Pancreas (tissue), 10 donors: Measurements from ENCODE around the gene NRN1L. TPM values are rescaled to one million over a fixed set of nuclear protein-coding genes. Genes with fewer than 3 reads are reported as not detected.
"Not testable (repeated sequence)": the region's sequence is repeated elsewhere in the genome, so short reads cannot be mapped to it uniquely, and the experiment has no call there.

Experiments used
- ATAC-seq, 4 donors: fragments of 200-7000 bp; cut with Tn5 transposase; one replicate each; pipeline versions ENCODE4 v1.8.0 to v1.9.1; 2020; ENCODE audit warnings: mild to moderate bottlenecking in 4 of 4, moderate library complexity in 4 of 4
- DNase-seq, 6 donors: peaks; one replicate each; pipeline ENCODE4 v3.0.0-alpha.2; 2020
- FAIRE-seq: peaks from 2 replicates; lab custom pipeline; 2012; peaks lifted over from hg19 to GRCh38; lab: Jason Lieb, UNC
- H3K27ac ChIP-seq, 4 donors: fragments of 200-600 bp; sonication (generic); 1 replicate in 3 of 4; 2 replicates in 1 of 4; pipeline versions ENCODE4 v1.5.0 to v1.8.0; 2020
- H3K27me3 ChIP-seq, 4 donors: fragments of 200-600 bp; one replicate each; pipeline ENCODE4 v1.8.0; 2021
- H3K36me3 ChIP-seq, 3 donors: fragments of 200-600 bp; sonication (generic) in 1 of 3; one replicate each; pipeline versions ENCODE4 v1.5.0 to v1.8.0; 2020 to 2021
- H3K4me1 ChIP-seq, 3 donors: fragments of 200-600 bp; one replicate each; pipeline ENCODE4 v1.8.0; 2021
- H3K4me3 ChIP-seq, 4 donors: fragments of 200-600 bp; sonication (generic) in 2 of 4; one replicate each; pipeline versions ENCODE4 v1.5.0 to v1.8.0; 2020 to 2021
- H3K9me3 ChIP-seq, 4 donors: fragments of 200-600 bp; one replicate each; pipeline ENCODE4 v1.8.0; 2021
- WGBS, 2 donors: extraction: QIAGEN DNeasy Blood & Tissue Kit; methylation state at CpG; one replicate each; pipeline ENCODE4 v1.1.7; 2013; 5-methylcytosine and 5-hydroxymethylcytosine counted together
- intact Hi-C, 3 donors: fragments of 100-400 bp; cut with DNase I; formaldehyde crosslinking; loops; one replicate each; pipeline versions ENCODE4 v1.11.1 to v1.14.2; 2022
- polyA plus RNA-seq, 2 donors: library from polyadenylated mRNA; stranded (reverse); fragments of 200-250 nt; gene quantifications; one replicate each; pipeline ENCODE4 v1.2.3, GENCODE V29; 2013
- total RNA-seq, 6 donors: library from RNA; stranded (reverse); fragmentation: NEBNext Ultra II Directional in 4 of 6; extraction: Animal tissue kit (Norgen Biotek cat#: 25700) in 4 of 6; gene quantifications; one replicate each; pipeline versions ENCODE4 v1.2.1 to v1.2.4, GENCODE V29; 2021 to 2023
- TF ChIP-seq, protein P1 (sequence below), 4 donors: fragments of 200-600 bp; sonication (generic) in 3 of 4; IDR thresholded peaks; one replicate each; pipeline versions ENCODE4 v1.5.0 to v1.8.0; 2021; ENCODE audit warnings: antibody characterized with exemption in 4 of 4
- donor health status: healthy with polysubstance abuse.
- donor health status: DM: no; HTN: no; CAD: no; lungs with moderate emphysema.
- donor health status: DM: no; HTN: no; CAD: no.
- donor health status: control.
- donor health status: control.
- donor health status: Bipolar disorder and iron deficiency.
- donor health status: DM: yes; HTN: yes; CAD: no.
- donor health status: DM: no; HTN: no; CAD: no.
- donor health status: DM: no; HTN: no; CAD: no.
- donor health status: DM: yes; HTN: yes; CAD: no.

NRN1L gene
- under 1 TPM in 3 of 6 donors, not detected in 3; 0.34 to 0.67 (median 0.40) TPM for total RNA-seq
- 1 to 10 TPM; 2.7 to 4.2 TPM for polyA plus RNA-seq

DNA sequence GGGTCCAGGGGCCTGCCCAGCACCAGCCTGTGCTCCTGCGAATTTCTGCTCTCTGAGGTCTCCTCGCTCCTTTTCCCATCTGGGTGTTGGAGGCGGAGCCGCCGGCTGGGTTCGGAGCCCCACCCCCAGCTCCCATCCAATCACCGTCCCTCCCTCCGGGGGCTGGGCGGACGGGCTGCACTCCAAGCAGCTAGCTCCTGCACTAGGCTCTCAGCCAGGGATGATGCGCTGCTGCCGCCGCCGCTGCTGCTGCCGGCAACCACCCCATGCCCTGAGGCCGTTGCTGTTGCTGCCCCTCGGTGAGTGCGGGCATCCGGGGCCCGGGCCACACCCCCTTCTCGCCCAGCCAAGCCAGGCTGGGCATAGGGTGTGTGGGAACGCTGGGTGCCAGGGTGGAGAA lies at the start of gene NRN1L:
Gene NRN1L (plus strand): TSS at position 202 of the 400 bp plus-strand sequence. CDS start 19 bp downstream, at position 221.
- no peaks in the 10 kb centered on the region for H3K9me3 ChIP-seq
- H3K27me3 ChIP-seq, result no peaks in the 10 kb centered on the region
- intact Hi-C loops, result loop anchor here in 1 of 3 donors (5.0 to 10.0 kb wide), 2 partner anchors 48 to 150 kb away; partner anchors contain the start of gene CTRL
- FAIRE-seq (no peak), ATAC-seq (peak; percentile 30 to 83 (median 76)), DNase-seq (peak in 5 of 6 donors; percentile 43 to 72 (median 61))
- WGBS, 2 donors, result 63 to 69% methylated on average over 22 of the region's 22 CpGs
- H3K36me3 ChIP-seq, result peaks cover under 1 to 41% (median 34%) of the 10 kb centered on the region in 3 donors
- H3K27ac ChIP-seq, result no peak within 1 kb of the TSS
- TF ChIP-seq, protein P1, sequence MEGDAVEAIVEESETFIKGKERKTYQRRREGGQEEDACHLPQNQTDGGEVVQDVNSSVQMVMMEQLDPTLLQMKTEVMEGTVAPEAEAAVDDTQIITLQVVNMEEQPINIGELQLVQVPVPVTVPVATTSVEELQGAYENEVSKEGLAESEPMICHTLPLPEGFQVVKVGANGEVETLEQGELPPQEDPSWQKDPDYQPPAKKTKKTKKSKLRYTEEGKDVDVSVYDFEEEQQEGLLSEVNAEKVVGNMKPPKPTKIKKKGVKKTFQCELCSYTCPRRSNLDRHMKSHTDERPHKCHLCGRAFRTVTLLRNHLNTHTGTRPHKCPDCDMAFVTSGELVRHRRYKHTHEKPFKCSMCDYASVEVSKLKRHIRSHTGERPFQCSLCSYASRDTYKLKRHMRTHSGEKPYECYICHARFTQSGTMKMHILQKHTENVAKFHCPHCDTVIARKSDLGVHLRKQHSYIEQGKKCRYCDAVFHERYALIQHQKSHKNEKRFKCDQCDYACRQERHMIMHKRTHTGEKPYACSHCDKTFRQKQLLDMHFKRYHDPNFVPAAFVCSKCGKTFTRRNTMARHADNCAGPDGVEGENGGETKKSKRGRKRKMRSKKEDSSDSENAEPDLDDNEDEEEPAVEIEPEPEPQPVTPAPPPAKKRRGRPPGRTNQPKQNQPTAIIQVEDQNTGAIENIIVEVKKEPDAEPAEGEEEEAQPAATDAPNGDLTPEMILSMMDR (IDR thresholded peaks at IDR 0.05), result no peak
- no peaks in the 10 kb centered on the region for H3K4me1 ChIP-seq
- no peak within 1 kb of the TSS for H3K4me3 ChIP-seq

DNA sequence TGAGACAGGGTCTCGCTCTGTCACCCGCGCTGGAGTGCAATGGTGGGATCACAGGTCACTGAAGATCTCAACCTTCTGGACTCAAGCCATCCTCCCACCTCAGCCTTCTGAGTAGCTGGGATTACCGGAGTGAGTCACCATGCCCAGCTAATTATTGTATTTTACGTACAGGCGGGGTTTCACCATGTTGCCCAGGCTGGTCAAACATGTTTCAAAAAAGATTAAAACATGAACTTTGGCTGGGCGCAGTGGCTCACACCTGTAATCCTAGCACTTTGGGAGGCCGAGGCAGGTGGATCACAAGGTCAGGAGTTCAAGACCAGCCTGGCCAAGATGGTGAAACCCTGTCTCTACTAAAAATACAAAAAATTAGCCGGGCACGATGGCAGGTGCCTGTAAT lies 47.5 kb upstream of the NRN1L start:
- ATAC-seq, DNase-seq, intact Hi-C loops, H3K4me3 ChIP-seq, H3K27me3 ChIP-seq, H3K9me3 ChIP-seq, H3K27ac ChIP-seq, FAIRE-seq, H3K36me3 ChIP-seq, H3K4me1 ChIP-seq: not testable (repeated sequence)
- WGBS, 2 donors, result 79 to 88% methylated on average over 10 of the region's 10 CpGs

DNA sequence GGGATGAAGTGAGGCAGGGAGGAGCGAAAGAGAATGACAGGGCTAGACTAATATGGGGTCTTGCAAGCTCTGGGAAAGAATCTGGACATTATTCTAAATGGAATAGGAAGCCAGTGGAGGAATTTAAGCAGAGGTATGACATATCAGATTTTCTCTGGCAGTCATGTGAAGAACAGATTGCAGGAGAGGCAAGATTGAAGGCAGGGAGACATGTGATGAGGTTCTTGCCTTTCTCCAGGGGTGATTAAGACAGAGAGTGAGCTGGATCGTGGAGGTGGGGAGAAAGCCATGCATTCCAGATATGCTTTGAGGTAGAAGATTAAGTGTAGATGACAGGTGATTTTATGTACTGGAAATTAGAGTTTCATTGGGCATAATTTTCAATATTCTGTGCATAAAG lies 46.9 kb upstream of the NRN1L start:
- WGBS, 2 donors, result 81 to 89% methylated on average over 2 of the region's 2 CpGs
- Histone ChIP-seq H3K36me3 (no peaks in the 10 kb centered on the region), H3K4me1 (peaks cover 0 to 6% (median 2%) of the 10 kb centered on the region in 3 donors), H3K4me3 (no peak overlapping the region), H3K27ac (no peak overlapping the region), H3K27me3 (no peaks in the 10 kb centered on the region), H3K9me3 (no peaks in the 10 kb centered on the region)
- DNase-seq (no peak), ATAC-seq (no peak), FAIRE-seq (no peak)
- TF ChIP-seq, protein P1 (IDR thresholded peaks at IDR 0.05), result no peak
- intact Hi-C loops, result no loop called here

DNA sequence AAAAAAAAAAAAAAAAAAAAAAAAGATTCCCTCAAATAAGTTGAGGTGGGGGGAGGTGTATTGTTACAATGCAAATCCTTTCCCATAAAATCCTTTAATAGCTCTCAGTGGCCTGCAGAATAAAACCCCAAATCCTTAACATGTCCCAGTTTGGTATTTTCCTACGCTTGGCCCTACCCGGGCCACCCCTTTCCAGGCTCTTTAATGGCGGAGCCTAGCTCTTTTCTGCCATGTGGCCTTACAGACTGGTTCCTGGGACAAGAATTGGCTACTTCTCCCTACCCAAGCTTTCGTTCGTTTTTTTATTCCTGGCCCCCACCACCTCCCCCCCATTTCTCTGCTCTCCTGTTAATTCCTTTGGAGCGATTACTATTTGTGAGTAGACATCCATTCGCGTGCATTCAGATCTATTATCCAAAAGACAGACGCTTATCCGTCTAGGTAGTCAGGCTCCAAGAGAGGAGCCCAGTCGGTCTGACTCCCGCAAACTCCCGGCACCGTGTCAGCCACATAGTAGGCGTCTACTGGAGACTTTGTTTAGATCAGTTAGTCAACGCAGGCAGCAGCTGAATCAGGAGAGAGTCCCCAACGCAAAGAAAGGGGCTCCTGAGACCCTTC lies 43.4 kb upstream of the NRN1L start:
- FAIRE-seq (no peak), DNase-seq (no peak), ATAC-seq (no peak)
- Histone ChIP-seq H3K36me3 (no peaks in the 10 kb centered on the region), H3K27ac (peak overlapping the region; percentile 82 to 100 (median 98)), H3K4me3 (peak overlapping the region in 3 of 4 donors; percentile 53 to 76 (median 65)), H3K27me3 (no peaks in the 10 kb centered on the region), H3K9me3 (no peaks in the 10 kb centered on the region), H3K4me1 (peaks cover 8 to 26% (median 19%) of the 10 kb centered on the region in 3 donors)
- intact Hi-C loops, result no loop called here
- WGBS, 2 donors, result 38 to 42% methylated on average over 17 of the region's 17 CpGs
- TF ChIP-seq, protein P1 (IDR thresholded peaks at IDR 0.05), result no peak

DNA sequence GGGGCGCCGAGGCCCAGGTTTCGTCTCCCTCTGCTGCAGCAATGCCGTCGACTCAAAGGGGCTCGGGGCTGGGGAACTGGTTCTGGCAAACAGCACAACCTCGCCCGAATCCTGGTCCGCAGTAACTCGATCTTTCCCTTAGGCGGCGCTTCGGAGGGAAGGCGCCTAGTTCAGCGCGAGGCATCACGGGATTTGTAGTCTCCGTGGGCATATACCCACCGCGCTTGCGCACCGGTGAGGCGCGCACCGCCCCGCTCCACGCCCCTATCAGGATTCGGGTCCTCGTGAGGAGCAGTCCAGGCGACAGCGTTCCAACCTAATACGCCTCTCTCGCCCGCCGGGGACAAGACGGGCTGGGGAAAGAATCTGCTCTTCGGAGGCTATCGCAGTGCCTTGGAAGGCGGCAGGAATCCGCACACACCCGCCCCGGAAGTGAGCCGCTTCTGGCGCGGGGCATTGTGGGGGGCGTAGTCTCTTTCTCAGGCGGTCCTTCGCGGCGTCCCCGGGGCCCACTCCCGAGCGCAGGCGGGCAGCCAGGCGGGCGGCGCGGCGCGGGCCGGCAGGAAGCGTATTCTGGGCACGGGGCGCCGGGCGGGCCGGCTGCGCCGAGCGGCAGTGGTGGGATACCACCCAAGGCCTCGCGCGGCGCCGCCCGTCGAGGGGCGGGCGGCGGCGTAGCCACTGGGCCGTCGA lies 42.7 kb upstream of the NRN1L start, which contains the start of gene THAP11:
Gene THAP11 (plus strand): TSS at position 505 of the 693 bp plus-strand sequence. CDS start 235 bp downstream, outside the sequence.
- 0% methylated on average over 69 to 83 of the region's 83 CpGs for whole genome bisulfite sequencing, 2 donors
- H3K4me1 ChIP-seq, result peaks cover 8 to 26% (median 19%) of the 10 kb centered on the region in 3 donors
- TF ChIP-seq, protein P1 (IDR thresholded peaks at IDR 0.05), result peak; percentile 66 to 86 (median 70)
- FAIRE-seq (no peak), ATAC-seq (peak; percentile 71 to 86 (median 75)), DNase-seq (peak; percentile 93 to 97 (median 94))
- H3K36me3 ChIP-seq, result no peaks in the 10 kb centered on the region
- H3K4me3 ChIP-seq, result peak within 1 kb of the TSS; percentile 53 to 83 (median 70)
- peak within 1 kb of the TSS; percentile 82 to 100 (median 98) for H3K27ac ChIP-seq
- no peaks in the 10 kb centered on the region for H3K27me3 ChIP-seq
- intact Hi-C loops, result no loop called here
- H3K9me3 ChIP-seq, result no peaks in the 10 kb centered on the region
